SK-N-SH treated with all-trans-retinoic acid at 6 μM for 48 hours (cell line): ENCODE data around the gene USP7.

Experiments
- CSDC2 ChIP-seq: fragments of 250-450 bp; sonication (Bioruptor Pico); IDR thresholded peaks from 2 replicates; pipeline ENCODE4 v1.5.0; 2020; ENCODE audit warnings: mild to moderate bottlenecking, moderate library complexity
- ESRRG ChIP-seq: fragments of 250-450 bp; sonication (Bioruptor Pico); IDR thresholded peaks from 2 replicates; pipeline ENCODE4 v1.6.1; 2021; ENCODE audit warnings: mild to moderate bottlenecking
- RARB ChIP-seq: fragments of 250-450 bp; sonication (Bioruptor Pico); IDR thresholded peaks from 2 replicates; pipeline ENCODE4 v1.8.0; 2021; ENCODE audit warnings: mild to moderate bottlenecking, moderate library complexity
- SNAI2 ChIP-seq: fragments of 250-450 bp; sonication (Bioruptor Pico); IDR thresholded peaks from 2 replicates; pipeline ENCODE4 v1.5.0; 2020; ENCODE audit warnings: mild to moderate bottlenecking, moderate library complexity
- ZC3H10 ChIP-seq: fragments of 250-450 bp; sonication (Bioruptor Pico); IDR thresholded peaks from 2 replicates; pipeline ENCODE4 v1.5.1; 2021; ENCODE audit warnings: mild to moderate bottlenecking, moderate library complexity
- ZFP3 ChIP-seq: fragments of 250-450 bp; sonication (Bioruptor Pico); IDR thresholded peaks from 2 replicates; pipeline ENCODE4 v1.5.0; 2020; ENCODE audit warnings: mild to moderate bottlenecking, moderate library complexity
- ZFP30 ChIP-seq: fragments of 450-650 bp; formaldehyde crosslinking; IDR thresholded peaks from 2 replicates; pipeline ENCODE4 v1.5.0; 2022; ENCODE audit warnings: mild to moderate bottlenecking, moderate library complexity
- ZNF565 ChIP-seq: fragments of 450-650 bp; formaldehyde crosslinking; conservative IDR thresholded peaks from 2 replicates; pipeline ENCODE4 v1.5.0; 2020; ENCODE audit warnings: low read depth, mild to moderate bottlenecking, moderate library complexity
- ZNF70 ChIP-seq: fragments of 450-650 bp; formaldehyde crosslinking; IDR thresholded peaks from 2 replicates; pipeline ENCODE4 v1.5.0; 2020; ENCODE audit warnings: mild to moderate bottlenecking, moderate library complexity
- ZNF8 ChIP-seq: fragments of 450-650 bp; formaldehyde crosslinking; IDR thresholded peaks from 2 replicates; pipeline ENCODE4 v1.5.0; 2020; ENCODE audit warnings: mild to moderate bottlenecking, moderate library complexity
- TF ChIP-seq, protein P1 (sequence below): fragments of 250-450 bp; sonication (Bioruptor Pico); IDR thresholded peaks from 2 replicates; pipeline ENCODE4 v1.5.0; 2020; ENCODE audit warnings: mild to moderate bottlenecking, moderate library complexity
- TF ChIP-seq, protein P2 (sequence below): fragments of 250-450 bp; sonication (Bioruptor Pico); IDR thresholded peaks from 2 replicates; pipeline ENCODE4 v1.8.0; 2020; ENCODE audit warnings: mild to moderate bottlenecking, moderate library complexity, borderline replicate concordance
- TF ChIP-seq, protein P3 (sequence below): fragments of 250-450 bp; sonication (Bioruptor Pico); IDR thresholded peaks from 2 replicates; pipeline ENCODE4 v1.5.1; 2020; ENCODE audit warnings: low read depth, mild to moderate bottlenecking, moderate library complexity

DNA sequence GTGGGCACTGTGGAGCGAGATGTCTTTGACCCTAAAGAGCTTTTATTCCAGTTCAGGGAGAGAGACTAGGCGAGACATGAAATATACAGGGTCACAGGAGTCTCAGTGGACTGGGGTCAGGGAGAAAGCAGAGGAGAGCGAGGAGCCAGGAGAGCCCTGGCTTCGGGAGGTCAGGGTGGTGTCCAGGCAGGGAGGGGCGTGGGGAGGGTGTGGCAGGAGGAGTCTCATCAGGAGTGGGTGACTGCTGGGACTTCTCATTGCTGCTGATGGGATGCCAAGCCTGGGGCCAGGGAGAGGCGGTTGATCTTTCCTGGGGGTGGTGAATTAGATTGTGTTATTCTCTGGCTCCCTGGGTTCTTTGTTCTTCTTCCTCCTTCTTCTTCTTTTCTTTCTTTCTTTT is 22.4 kb upstream of the USP7 start:
- TF ChIP-seq, protein P1, sequence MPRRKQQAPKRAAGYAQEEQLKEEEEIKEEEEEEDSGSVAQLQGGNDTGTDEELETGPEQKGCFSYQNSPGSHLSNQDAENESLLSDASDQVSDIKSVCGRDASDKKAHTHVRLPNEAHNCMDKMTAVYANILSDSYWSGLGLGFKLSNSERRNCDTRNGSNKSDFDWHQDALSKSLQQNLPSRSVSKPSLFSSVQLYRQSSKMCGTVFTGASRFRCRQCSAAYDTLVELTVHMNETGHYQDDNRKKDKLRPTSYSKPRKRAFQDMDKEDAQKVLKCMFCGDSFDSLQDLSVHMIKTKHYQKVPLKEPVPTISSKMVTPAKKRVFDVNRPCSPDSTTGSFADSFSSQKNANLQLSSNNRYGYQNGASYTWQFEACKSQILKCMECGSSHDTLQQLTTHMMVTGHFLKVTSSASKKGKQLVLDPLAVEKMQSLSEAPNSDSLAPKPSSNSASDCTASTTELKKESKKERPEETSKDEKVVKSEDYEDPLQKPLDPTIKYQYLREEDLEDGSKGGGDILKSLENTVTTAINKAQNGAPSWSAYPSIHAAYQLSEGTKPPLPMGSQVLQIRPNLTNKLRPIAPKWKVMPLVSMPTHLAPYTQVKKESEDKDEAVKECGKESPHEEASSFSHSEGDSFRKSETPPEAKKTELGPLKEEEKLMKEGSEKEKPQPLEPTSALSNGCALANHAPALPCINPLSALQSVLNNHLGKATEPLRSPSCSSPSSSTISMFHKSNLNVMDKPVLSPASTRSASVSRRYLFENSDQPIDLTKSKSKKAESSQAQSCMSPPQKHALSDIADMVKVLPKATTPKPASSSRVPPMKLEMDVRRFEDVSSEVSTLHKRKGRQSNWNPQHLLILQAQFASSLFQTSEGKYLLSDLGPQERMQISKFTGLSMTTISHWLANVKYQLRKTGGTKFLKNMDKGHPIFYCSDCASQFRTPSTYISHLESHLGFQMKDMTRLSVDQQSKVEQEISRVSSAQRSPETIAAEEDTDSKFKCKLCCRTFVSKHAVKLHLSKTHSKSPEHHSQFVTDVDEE (CRISPR knock-in tag) = no peak
- TF ChIP-seq ZNF8 (CRISPR knock-in tag) (no peak), ZFP30 (CRISPR knock-in tag) (no peak), ZNF70 (CRISPR knock-in tag) (no peak), ZNF565 (no peak), RARB (no peak), ESRRG (CRISPR knock-in tag) (no peak), ZFP3 (CRISPR knock-in tag) (no peak), CSDC2 (CRISPR knock-in tag) (no peak), SNAI2 (CRISPR knock-in tag) (no peak), ZC3H10 (CRISPR knock-in tag) (no peak)
- TF ChIP-seq, protein P2, sequence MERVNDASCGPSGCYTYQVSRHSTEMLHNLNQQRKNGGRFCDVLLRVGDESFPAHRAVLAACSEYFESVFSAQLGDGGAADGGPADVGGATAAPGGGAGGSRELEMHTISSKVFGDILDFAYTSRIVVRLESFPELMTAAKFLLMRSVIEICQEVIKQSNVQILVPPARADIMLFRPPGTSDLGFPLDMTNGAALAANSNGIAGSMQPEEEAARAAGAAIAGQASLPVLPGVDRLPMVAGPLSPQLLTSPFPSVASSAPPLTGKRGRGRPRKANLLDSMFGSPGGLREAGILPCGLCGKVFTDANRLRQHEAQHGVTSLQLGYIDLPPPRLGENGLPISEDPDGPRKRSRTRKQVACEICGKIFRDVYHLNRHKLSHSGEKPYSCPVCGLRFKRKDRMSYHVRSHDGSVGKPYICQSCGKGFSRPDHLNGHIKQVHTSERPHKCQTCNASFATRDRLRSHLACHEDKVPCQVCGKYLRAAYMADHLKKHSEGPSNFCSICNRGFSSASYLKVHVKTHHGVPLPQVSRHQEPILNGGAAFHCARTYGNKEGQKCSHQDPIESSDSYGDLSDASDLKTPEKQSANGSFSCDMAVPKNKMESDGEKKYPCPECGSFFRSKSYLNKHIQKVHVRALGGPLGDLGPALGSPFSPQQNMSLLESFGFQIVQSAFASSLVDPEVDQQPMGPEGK (CRISPR knock-in tag) = no peak
- TF ChIP-seq, protein P3, sequence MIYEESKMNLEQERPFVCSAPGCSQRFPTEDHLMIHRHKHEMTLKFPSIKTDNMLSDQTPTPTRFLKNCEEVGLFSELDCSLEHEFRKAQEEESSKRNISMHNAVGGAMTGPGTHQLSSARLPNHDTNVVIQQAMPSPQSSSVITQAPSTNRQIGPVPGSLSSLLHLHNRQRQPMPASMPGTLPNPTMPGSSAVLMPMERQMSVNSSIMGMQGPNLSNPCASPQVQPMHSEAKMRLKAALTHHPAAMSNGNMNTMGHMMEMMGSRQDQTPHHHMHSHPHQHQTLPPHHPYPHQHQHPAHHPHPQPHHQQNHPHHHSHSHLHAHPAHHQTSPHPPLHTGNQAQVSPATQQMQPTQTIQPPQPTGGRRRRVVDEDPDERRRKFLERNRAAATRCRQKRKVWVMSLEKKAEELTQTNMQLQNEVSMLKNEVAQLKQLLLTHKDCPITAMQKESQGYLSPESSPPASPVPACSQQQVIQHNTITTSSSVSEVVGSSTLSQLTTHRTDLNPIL (CRISPR knock-in tag) = no peak
